Daoy (cell line): Measurements from ENCODE around the gene COLEC12. TPM values are rescaled to one million over a fixed set of nuclear protein-coding genes. Genes with fewer than 3 reads are reported as not detected.
A peak's percentile ranks its signal among the peaks of the same experiment; 100 is the strongest.
"Not testable (repeated sequence)": the region's sequence is repeated elsewhere in the genome, so short reads cannot be mapped to it uniquely, and the experiment has no call there.

Source experiments
- DNase-seq: peaks from one replicate; pipeline ENCODE4 v3.0.0-alpha.2; 2015; ENCODE audit warnings: low read depth
- total RNA-seq: library from RNA; depleted of rRNA; stranded (reverse); fragments of >200 nt; shearing (Covaris generic); gene quantifications from 2 replicates; pipeline ENCODE4 v1.2.3, GENCODE V29; 2014

Gene COLEC12
- total RNA-seq, 1 experiment from 2014 or later: 1.7 TPM

GRCh38 chr18:415047-415446 lies 85.5 kb downstream of the COLEC12 start:
- no peak for DNase-seq

- no peak for DNase-seq
Observed at GRCh38 chr18:413233-413632, 87.3 kb downstream of the COLEC12 start.

- DNase-seq: no peak
Observed at GRCh38 chr18:410047-410455, 90.5 kb downstream of the COLEC12 start.

GRCh38 chr18:408367-408766 lies 92.1 kb downstream of the COLEC12 start:
- no peak for DNase-seq

- no peak for DNase-seq
Observed at GRCh38 chr18:407626-408224, 92.8 kb downstream of the COLEC12 start.

GRCh38 chr18:407191-407590 lies 93.3 kb downstream of the COLEC12 start:
- no peak for DNase-seq

- no peak for DNase-seq
Observed at GRCh38 chr18:406677-407076, 93.8 kb downstream of the COLEC12 start.

GRCh38 chr18:405006-405405 lies 95.5 kb downstream of the COLEC12 start:
- not testable (repeated sequence) for DNase-seq

GRCh38 chr18:404061-404636 lies 96.4 kb downstream of the COLEC12 start:
- no peak for DNase-seq

- no peak for DNase-seq
Observed at GRCh38 chr18:402129-402528, 98.4 kb downstream of the COLEC12 start.

GRCh38 chr18:400456-400855 lies 100.0 kb downstream of the COLEC12 start:
- no peak for DNase-seq

- DNase-seq: no peak
Observed at GRCh38 chr18:399631-400135, 100.8 kb downstream of the COLEC12 start.

GRCh38 chr18:398935-399630 lies 101.4 kb downstream of the COLEC12 start:
- DNase-seq: no peak

GRCh38 chr18:396556-396955 lies 103.9 kb downstream of the COLEC12 start:
- no peak for DNase-seq

- no peak for DNase-seq
Observed at GRCh38 chr18:396251-396555, 104.3 kb downstream of the COLEC12 start.

- peak; percentile 80 for DNase-seq
Observed at GRCh38 chr18:395456-396250, 104.8 kb downstream of the COLEC12 start.

- peak; percentile 69 for DNase-seq
Observed at GRCh38 chr18:394987-395362, 105.5 kb downstream of the COLEC12 start.

GRCh38 chr18:394262-394986 lies 106.1 kb downstream of the COLEC12 start:
- DNase-seq: no peak

- no peak for DNase-seq
Observed at GRCh38 chr18:393574-393957, 106.9 kb downstream of the COLEC12 start.

- DNase-seq: no peak
Observed at GRCh38 chr18:392928-393573, 107.5 kb downstream of the COLEC12 start.

- DNase-seq: no peak
Observed at GRCh38 chr18:390741-391478, 109.6 kb downstream of the COLEC12 start.
